Ovary (tissue), 9 donors: Measurements from ENCODE around the gene SLC9A8. TPM values are rescaled to one million over a fixed set of nuclear protein-coding genes. Genes with fewer than 3 reads are reported as not detected.

ENCODE experiments used
- DNase-seq, 5 donors: peaks; one replicate each; pipeline ENCODE4 v3.0.0-alpha.2; 2019 to 2020
- H3K27ac ChIP-seq, 2 donors: fragments of 200-600 bp; one replicate each; pipeline versions ENCODE4 v1.5.1 to v1.8.0; 2019 to 2022
- H3K27me3 ChIP-seq: fragments of 200-600 bp; one replicate; pipeline ENCODE4 v1.8.0; 2022
- H3K36me3 ChIP-seq: fragments of 200-600 bp; sonication (generic); one replicate; pipeline ENCODE4 v1.5.1; 2019
- H3K4me1 ChIP-seq: one replicate; pipeline ENCODE4 v1.8.1; 2013; ENCODE audit warnings: mild to moderate bottlenecking, moderate library complexity; ENCODE audit not compliant: insufficient read depth
- H3K4me3 ChIP-seq: fragments of 200-600 bp; sonication (generic); one replicate; pipeline ENCODE4 v1.5.1; 2017
- H3K9me3 ChIP-seq, 2 donors: fragments of 200-600 bp in 1 of 2; sonication (generic) in 1 of 2; one replicate each; pipeline versions ENCODE4 v1.5.1 to v1.8.1; 2013 to 2019; ENCODE audit warnings: mild to moderate bottlenecking in 1 of 2, moderate library complexity in 1 of 2
- EP300 ChIP-seq: sonication (generic); formaldehyde crosslinking; IDR thresholded peaks from one replicate; pipeline ENCODE4 v1.6.1; 2017; ENCODE audit warnings: antibody characterized with exemption
- POLR2A ChIP-seq: fragments of 450-650 bp; IDR thresholded peaks from one replicate; pipeline ENCODE4 v1.6.1; 2017; ENCODE audit warnings: antibody characterized with exemption, mild to moderate bottlenecking, moderate library complexity
- WGBS, 3 donors: extraction: QIAGEN DNeasy Blood & Tissue Kit in 1 of 3; methylation state at CpG; one replicate each; pipeline versions ENCODE4 v1.1.5 to v1.1.7; 2013 to 2017; 5-methylcytosine and 5-hydroxymethylcytosine counted together
- intact Hi-C, 4 donors: fragments of 100-400 bp; cut with DNase I; formaldehyde crosslinking; loops; one replicate each; pipeline versions ENCODE4 v1.11.0 to v1.15.1; 2022 to 2023
- polyA plus RNA-seq, 2 donors: library from polyadenylated mRNA; stranded (reverse); fragments of 200-250 nt in 1 of 2; fragments of 350-450 nt in 1 of 2; fragmentation: Illumina TruSeq in 1 of 2; extraction: RNeasy Lipid Tissue Mini Kit (QIAGEN cat#74804) in 1 of 2; gene quantifications; one replicate each; pipeline ENCODE4 v1.2.3, GENCODE V29; 2013 to 2014
- total RNA-seq, 7 donors: library from RNA; depleted of rRNA in 2 of 7; stranded (reverse); fragments of >200 nt in 2 of 7; fragmentation: NEBNext Ultra II Directional in 3 of 7; extraction: Animal tissue kit (Norgen Biotek cat#: 25700) in 3 of 7; gene quantifications; one replicate each; pipeline versions ENCODE4 v1.1.0 to v1.2.4, GENCODE V29; 2016 to 2023
- TF ChIP-seq, protein P1 (sequence below), 3 donors: fragments of 450-650 bp in 2 of 3; fragments of 200-600 bp in 1 of 3; IDR thresholded peaks; one replicate each; pipeline versions ENCODE4 v1.5.1 to v1.8.0; 2016 to 2022; ENCODE audit warnings: antibody characterized with exemption in 3 of 3, mild to moderate bottlenecking in 1 of 3
- donor health status: DM: no; HTN: no; CAD: no; lungs with moderate emphysema.
- donor health status: DM: no; HTN: no; CAD: no.
- donor health status: Bipolar disorder and iron deficiency.
- donor health status: DM: yes; HTN: yes; CAD: no.
- donor health status: DM: no; HTN: no; CAD: no.
- donor health status: DM: yes; HTN: yes; CAD: no.

Gene SLC9A8
- total and polyA plus RNA-seq, 9 donors: 3.9 to 11.4 (median 7.7) TPM

DNA sequence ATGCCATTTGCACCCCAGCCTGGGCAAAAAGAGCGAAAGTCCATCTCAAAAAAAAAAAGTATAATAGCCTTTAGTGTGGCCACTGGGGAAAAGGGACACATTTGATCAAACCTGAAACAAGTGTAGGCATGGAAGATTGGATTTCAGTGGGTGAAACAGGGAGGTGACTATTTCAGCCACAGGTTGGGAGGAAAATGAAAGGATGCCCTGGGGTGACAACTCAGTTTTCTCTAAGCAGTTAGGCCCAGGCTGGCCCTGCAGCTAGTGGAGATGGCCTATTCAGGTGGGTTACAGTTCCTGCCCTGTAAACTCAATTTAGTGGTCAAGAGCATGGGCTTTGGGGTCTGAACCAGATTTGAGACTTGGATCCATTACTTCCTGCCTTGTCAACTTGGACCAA, 66.3 kb downstream of the SLC9A8 start:
- H3K4me1 ChIP-seq: peaks cover 5% of the 10 kb centered on the region
- 97 to 100% (median 100%) methylated on average over 1 of the region's 1 CpG for WGBS, 3 donors
- H3K27ac ChIP-seq: no peak overlapping the region
- intact Hi-C loops: no loop called here
- TF ChIP-seq POLR2A (no peak), EP300 (no peak)
- TF ChIP-seq, protein P1, sequence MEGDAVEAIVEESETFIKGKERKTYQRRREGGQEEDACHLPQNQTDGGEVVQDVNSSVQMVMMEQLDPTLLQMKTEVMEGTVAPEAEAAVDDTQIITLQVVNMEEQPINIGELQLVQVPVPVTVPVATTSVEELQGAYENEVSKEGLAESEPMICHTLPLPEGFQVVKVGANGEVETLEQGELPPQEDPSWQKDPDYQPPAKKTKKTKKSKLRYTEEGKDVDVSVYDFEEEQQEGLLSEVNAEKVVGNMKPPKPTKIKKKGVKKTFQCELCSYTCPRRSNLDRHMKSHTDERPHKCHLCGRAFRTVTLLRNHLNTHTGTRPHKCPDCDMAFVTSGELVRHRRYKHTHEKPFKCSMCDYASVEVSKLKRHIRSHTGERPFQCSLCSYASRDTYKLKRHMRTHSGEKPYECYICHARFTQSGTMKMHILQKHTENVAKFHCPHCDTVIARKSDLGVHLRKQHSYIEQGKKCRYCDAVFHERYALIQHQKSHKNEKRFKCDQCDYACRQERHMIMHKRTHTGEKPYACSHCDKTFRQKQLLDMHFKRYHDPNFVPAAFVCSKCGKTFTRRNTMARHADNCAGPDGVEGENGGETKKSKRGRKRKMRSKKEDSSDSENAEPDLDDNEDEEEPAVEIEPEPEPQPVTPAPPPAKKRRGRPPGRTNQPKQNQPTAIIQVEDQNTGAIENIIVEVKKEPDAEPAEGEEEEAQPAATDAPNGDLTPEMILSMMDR (IDR thresholded peaks at IDR 0.05): no peak
- DNase-seq: no peak
- no peaks in the 10 kb centered on the region for H3K27me3 ChIP-seq
- H3K9me3 ChIP-seq: no peaks in the 10 kb centered on the region
- no peak overlapping the region for H3K4me3 ChIP-seq
- H3K36me3 ChIP-seq: no peaks in the 10 kb centered on the region

GRCh38 chr20:49880177-49880576, 67.5 kb downstream of the SLC9A8 start:
- WGBS, 3 donors: 82 to 85% (median 83%) methylated on average over 3 of the region's 3 CpGs
- TF ChIP-seq, protein P1 (IDR thresholded peaks at IDR 0.05): no peak
- TF ChIP-seq POLR2A (no peak), EP300 (no peak)
- no peak overlapping the region for H3K4me3 ChIP-seq
- H3K4me1 ChIP-seq: peaks cover 2% of the 10 kb centered on the region
- H3K27me3 ChIP-seq: no peaks in the 10 kb centered on the region
- no peak overlapping the region for H3K27ac ChIP-seq
- DNase-seq: no peak
- intact Hi-C loops: loop anchor here in 1 of 4 donors (10.0 kb wide), 1 partner anchor 265 kb away; no protein-coding TSS in a partner anchor
- no peaks in the 10 kb centered on the region for H3K36me3 ChIP-seq
- no peaks in the 10 kb centered on the region for H3K9me3 ChIP-seq

- 89 to 92% (median 90%) methylated on average over 15 of the region's 15 CpGs for WGBS, 3 donors
- no peak for TF ChIP-seq EP300
- TF ChIP-seq, protein P1 (IDR thresholded peaks at IDR 0.05): no peak
- Histone ChIP-seq H3K9me3 (no peaks in the 10 kb centered on the region), H3K4me1 (peaks cover 2% of the 10 kb centered on the region), H3K27me3 (no peaks in the 10 kb centered on the region), H3K27ac (no peak overlapping the region), H3K36me3 (no peaks in the 10 kb centered on the region), H3K4me3 (no peak overlapping the region)
- intact Hi-C loops: loop anchor here in 1 of 4 donors (10.0 kb wide), 1 partner anchor 266 kb away; no protein-coding TSS in a partner anchor
- DNase-seq: no peak
Measured at GRCh38 chr20:49880724-49881445, 68.3 kb downstream of the SLC9A8 start.

DNA sequence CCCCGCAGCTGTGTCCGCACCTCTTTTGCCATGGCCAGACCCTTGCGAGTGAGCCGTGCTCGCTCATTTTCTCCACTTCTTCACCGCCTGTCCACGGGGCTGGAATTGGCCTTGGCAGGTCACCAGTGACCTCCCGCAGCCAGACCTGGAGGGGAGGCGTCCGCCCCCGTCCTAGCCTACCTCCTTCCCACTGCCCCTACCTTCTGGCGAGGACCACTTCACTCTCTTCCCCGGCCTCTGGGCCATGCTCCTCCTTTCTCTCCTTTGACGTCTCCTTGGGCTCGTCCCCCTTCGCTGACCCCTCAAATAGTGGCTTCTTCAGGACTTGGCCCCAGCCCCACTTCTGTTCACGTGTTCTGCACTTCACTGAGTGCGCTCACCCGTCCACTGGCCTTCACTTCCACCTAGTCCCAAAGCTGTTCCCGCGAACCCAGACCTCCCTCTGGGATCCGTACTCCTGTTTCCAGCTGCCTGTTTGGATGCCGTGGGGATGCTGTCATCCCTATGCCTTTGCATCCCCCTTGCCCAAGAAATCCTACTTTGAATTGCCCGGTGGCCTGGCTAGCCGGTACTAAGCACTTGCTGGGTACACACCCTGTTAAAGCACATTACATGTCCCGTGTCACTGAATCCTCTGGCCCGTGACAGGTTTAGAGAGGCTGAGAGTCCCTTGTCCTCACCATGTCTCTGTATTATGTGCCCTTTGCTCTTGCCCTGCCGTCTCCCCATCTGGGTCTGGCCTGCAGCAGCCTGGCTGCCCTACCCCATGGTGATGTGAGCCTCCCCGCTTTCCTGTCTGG, 69.7 kb downstream of the SLC9A8 start:
- 84 to 91% (median 90%) methylated on average over 28 to 29 of the region's 29 CpGs for WGBS, 3 donors
- H3K4me3 ChIP-seq: no peak overlapping the region
- H3K27me3 ChIP-seq: no peaks in the 10 kb centered on the region
- H3K36me3 ChIP-seq: no peaks in the 10 kb centered on the region
- TF ChIP-seq EP300 (no peak), POLR2A (no peak)
- TF ChIP-seq, protein P1 (IDR thresholded peaks at IDR 0.05): no peak
- H3K27ac ChIP-seq: no peak overlapping the region
- peaks cover 1% of the 10 kb centered on the region for H3K4me1 ChIP-seq
- DNase-seq: no peak
- intact Hi-C loops: loop anchor here in 1 of 4 donors (10.0 kb wide), 1 partner anchor 268 kb away; no protein-coding TSS in a partner anchor
- H3K9me3 ChIP-seq: no peaks in the 10 kb centered on the region
